Fibroblast of villous mesenchyme (primary cell): ENCODE data around the gene DPP10. TPM values are rescaled to one million over a fixed set of nuclear protein-coding genes. Genes with fewer than 3 reads are reported as not detected.
"Not testable (repeated sequence)": the region's sequence is repeated elsewhere in the genome, so short reads cannot be mapped to it uniquely, and the experiment has no call there.

Source experiments
- DNase-seq: peaks from one replicate; pipeline ENCODE4 v3.0.0-alpha.2; 2010; ENCODE audit warnings: low read depth
- H3K4me3 ChIP-seq: 2 replicates; pipeline ENCODE4 v1.5.1; 2011; ENCODE audit warnings: low read depth, mild to moderate bottlenecking, low read length
- total RNA-seq: library from RNA; depleted of rRNA; stranded (reverse); fragments of >200 nt; gene quantifications from 2 replicates; pipeline ENCODE4 v1.2.3, GENCODE V29; 2012
- TF ChIP-seq, protein P1 (sequence below): IDR thresholded peaks from 2 replicates; pipeline ENCODE4 v1.5.1; 2012; ENCODE audit warnings: low read depth, mild to moderate bottlenecking, low read length; ENCODE audit not compliant: insufficient read depth

Gene DPP10
- total RNA-seq, 1 donor = under 0.01 TPM

DNA sequence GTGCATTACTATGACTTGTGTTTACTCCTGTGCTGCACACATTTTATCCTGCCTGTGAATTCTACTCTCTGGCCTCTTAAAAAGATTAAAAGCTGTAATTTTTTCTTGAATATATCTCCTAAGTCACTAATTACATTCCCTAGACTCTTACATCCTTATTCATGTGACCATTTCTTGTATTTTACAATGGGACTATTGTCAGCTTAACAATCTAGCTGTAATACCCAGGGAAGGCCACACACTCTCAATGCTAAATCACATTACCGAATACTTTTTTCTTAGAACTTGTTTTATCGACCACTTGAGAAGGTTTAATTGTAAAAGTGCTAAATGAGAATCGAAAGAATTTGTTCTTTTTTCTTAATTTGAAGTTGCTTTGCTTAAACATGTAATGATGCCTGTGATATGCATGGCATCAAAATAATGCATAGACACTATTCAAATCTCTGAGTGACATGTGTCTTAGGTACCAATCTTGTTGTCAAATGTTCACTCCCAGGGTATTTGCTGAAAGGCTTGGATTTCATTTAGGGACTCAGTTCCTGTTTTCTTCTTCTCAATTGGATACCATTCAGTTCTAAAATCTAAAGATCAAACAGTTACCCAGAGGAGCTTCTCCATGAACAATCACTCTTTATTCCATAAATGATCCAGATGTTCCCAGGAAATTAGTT is 498.5 kb downstream of the DPP10 start:
- TF ChIP-seq, protein P1, sequence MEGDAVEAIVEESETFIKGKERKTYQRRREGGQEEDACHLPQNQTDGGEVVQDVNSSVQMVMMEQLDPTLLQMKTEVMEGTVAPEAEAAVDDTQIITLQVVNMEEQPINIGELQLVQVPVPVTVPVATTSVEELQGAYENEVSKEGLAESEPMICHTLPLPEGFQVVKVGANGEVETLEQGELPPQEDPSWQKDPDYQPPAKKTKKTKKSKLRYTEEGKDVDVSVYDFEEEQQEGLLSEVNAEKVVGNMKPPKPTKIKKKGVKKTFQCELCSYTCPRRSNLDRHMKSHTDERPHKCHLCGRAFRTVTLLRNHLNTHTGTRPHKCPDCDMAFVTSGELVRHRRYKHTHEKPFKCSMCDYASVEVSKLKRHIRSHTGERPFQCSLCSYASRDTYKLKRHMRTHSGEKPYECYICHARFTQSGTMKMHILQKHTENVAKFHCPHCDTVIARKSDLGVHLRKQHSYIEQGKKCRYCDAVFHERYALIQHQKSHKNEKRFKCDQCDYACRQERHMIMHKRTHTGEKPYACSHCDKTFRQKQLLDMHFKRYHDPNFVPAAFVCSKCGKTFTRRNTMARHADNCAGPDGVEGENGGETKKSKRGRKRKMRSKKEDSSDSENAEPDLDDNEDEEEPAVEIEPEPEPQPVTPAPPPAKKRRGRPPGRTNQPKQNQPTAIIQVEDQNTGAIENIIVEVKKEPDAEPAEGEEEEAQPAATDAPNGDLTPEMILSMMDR = no peak
- no peak for DNase-seq
- no peak overlapping the region for H3K4me3 ChIP-seq

DNA sequence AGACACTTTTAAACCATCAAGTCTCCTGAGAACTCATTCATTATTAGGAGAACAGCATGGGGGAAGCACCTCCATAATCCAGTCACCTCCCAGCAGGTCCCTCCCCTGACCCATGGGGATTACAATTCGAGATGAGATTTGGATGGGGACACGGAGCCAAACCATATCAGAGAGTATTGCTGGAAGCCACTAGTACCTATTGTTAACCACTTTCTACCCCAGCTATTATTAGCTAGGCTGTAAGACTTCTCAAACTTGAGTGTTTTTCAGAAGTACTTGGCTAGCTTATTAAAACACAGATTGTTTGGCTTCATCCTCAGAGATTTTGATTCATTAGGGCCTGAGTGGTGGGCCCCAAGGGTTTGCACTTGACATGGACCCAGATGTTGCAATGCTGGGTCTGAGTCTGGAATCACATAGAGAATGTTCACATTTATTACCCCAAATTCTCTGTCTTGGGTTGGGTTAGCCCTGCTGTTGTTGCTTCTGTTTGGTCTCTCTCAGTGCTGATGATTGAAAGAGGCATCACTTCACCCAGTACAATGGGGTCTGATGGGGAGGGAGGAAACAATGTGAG is 506.9 kb downstream of the DPP10 start:
- TF ChIP-seq, protein P1 = no peak
- no peak for DNase-seq
- no peak overlapping the region for H3K4me3 ChIP-seq

DNA sequence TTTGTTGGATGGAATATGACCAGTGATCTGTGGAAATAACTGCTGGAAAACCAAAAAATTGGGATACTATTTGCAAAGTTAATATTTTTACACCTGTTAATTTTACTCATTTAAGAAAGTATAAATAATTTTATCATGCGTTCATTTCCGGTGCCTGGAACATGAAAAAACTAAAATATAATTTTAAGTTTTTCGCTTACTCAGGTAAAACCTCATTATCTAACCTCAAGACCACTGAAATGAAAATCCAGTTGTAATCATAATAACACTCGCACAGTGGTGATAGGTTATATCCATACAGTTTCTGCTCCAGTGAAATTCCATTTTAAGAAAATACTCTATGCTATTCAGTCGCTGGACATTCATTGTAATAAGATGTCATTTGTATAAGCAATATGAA is 517.9 kb downstream of the DPP10 start:
- no peak overlapping the region for H3K4me3 ChIP-seq
- TF ChIP-seq, protein P1 = no peak
- DNase-seq = no peak

DNA sequence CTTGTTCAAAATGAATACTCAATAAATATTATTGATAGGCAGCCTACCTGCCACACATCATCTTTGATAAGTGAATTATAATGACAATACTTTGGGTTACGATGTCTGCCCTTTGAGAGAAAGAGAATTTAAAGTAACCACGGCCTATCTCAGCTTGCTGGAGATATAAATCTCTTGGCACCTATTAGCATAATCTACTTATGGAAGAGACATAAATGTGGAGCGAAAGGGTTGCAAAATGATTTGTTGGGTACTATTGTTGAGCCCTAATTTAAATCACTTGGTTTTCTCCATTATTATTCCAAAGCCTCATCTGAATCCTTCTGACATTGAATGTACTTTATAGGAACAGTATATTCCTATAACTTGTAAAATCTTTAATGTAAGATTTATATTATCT is 520.1 kb downstream of the DPP10 start:
- TF ChIP-seq, protein P1 = no peak
- DNase-seq = no peak
- no peak overlapping the region for H3K4me3 ChIP-seq

DNA sequence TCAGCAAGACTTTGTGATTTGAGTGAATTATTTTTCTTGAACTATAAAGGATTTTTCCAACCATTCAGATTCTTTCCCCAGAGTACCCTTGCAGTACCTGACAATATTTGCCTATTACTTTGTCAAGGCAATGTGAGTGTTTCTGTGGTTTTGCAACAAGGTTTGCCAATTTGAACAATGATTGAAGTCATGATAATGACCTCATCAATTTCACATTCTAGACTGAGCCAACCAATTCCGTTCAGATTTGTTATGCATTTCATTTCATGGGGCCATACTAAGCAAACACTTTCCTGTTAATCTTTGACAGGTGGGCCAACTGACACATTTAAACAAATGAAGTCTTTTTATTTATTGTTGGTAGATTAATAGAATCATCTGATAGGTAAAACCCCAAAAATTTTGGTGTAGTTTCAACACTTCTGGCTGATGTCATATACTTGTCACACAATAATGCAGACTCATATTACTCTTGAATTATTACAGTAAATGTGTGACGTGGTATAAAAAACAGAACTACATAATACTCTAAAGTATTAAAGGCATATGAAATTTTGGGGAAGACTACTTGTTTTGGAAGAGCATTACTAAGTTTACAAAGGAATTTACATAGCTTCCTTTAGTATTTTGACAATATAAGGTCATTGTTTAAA is 526.4 kb downstream of the DPP10 start:
- H3K4me3 ChIP-seq = no peak overlapping the region
- TF ChIP-seq, protein P1 = no peak
- no peak for DNase-seq

DNA sequence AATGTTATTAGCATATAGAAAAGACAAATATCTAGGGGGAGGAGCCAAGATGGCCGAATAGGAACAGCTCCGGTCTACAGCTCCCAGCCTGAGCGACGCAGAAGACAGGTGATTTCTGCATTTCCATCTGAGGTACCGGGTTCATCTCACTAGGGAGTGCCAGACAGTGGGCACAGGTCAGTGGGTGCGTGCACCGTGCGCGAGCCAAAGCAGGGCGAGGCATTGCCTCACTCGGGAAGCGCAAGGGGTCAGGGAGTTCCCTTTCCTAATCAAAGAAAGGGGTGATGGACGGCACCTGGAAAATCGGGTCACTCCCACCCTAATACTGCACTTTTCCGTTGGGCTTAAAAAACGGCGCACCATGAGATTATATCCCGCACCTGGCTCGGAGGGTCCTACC is 561.9 kb downstream of the DPP10 start:
- not testable (repeated sequence) for DNase-seq, H3K4me3 ChIP-seq

DNA sequence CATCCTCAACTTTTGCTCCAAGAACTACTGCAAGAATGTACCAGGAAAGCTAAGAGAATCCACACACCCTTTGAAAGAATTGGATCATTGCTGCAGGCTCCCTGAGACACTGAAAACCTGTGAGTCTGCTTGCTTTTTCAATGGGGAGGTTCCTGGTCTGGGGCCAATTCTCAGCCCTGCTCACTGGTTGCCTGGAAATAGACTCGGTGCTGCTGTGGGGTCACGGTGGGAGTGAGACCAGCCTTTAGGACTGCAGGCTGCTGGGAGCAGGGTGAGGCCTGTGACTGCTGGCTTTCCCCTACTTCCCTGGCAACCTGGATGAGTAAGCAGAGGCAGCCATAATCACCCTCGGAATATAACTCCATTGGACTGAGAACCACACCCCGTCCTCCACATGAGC is 569.3 kb downstream of the DPP10 start:
- H3K4me3 ChIP-seq = no peak overlapping the region
- TF ChIP-seq, protein P1 = no peak
- no peak for DNase-seq

DNA sequence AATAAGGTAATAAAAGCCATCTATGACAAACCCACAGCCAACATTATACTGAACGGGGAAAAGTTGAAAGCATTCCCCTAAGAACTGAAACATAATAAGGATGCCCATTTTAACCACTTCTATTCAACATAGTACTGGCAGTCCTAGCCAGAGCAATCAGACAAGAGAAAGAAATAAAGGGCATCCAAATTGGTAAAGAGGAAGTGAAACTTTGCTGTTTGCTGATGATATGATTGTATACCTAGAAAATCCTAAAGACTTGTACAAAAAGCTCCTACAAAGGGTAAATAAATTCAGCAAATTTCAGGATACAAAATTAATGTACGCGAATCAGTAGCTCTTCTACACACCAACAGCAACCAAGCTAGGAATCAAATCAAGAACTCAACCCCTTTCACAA is 579.6 kb downstream of the DPP10 start:
- DNase-seq, H3K4me3 ChIP-seq: not testable (repeated sequence)
